ENCODE data around the gene MPRIP.

MPRIP gene

DNA sequence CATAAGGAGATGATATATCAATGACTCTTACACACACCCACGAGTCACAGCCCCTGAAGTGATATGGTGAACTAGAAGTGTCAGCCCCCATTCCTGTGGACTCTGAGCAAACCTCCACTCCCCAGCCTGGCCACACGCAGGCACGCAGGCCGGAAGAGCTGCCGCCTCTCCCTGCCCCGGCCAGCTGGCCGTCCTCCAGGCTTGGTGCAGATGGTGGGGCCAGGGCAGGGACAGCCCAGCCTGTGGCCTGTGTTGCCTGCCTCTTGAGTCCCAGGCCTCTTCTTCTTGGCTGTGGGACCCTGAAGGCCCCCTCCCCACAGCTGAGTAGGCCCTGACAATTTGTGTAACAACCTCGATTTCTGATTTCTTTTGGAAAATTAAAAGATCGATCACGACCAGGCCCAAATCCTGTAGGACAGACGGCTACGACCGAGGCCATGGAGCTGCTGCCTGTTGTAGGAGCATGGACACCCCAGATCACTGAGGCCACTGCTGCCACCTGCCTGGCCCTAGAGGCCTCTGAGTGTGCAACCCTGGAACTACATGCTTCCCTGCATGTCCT is 10.0 kb upstream of the MPRIP start:
- no peak for DNase-seq

DNA sequence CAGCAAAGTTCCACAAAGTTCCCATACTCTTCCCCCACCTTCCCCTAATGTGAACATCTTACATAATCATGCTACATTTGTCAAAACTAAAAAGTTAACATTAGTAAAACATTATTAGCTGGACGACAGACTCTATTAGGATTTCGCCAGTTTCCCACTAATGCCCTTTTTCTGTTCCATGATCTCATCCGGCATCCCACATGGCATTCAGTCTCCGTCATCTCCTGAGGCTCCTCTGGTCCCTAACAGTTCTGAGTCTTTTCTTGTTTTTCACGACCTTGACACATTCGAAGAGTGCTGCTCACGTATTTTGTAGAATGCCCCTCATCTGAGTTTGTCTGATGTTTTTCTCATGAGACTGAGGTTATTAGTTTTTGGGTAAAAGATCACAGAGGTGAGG is 8.8 kb upstream of the MPRIP start:
- no peak for DNase-seq

DNA sequence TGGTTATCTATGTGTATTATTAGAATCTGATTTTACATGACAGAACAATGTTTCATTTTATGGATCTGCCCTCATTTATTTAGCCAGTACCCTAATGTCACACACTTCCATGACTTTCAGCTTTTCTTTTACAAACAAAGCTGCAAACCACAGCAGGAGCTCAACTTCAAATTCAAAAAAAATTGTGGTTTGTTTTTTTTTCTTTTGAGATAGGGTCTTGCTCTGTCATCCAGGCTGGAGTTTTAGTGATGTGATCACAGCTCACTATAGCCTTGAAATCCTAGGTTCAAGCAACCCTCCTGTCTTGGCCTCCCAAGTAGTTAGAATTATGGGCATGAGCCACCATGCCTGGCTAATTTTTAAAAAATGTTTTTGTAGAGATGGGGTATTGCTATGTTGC is 8.2 kb upstream of the MPRIP start:
- no peak for DNase-seq

DNA sequence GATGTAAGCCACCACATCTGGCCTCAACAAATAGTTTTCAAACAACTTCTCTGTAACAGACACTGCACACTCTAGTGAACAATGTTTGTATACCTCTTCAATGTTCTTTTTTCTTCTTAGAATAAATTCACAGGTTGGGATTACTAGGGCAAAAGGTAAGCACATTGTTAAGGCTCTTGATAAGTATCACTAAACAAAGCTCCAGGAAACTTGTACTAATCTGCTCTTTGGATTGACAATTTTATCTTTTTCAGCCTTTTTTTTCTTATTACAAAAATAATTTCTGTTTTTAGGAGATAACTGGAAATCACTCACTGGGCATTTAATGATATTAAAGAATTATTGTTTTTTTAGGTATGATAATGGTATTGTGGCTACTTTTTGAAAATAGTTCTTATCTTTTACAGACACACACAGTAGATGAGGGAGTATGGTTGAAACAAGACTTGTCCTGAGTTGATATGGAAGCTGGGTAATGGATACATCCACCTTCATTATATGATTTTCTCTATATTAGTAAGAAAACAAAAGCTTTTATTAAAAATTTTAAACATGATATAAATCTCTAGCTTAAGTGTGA is 7.7 kb upstream of the MPRIP start:
- no peak for DNase-seq

DNA sequence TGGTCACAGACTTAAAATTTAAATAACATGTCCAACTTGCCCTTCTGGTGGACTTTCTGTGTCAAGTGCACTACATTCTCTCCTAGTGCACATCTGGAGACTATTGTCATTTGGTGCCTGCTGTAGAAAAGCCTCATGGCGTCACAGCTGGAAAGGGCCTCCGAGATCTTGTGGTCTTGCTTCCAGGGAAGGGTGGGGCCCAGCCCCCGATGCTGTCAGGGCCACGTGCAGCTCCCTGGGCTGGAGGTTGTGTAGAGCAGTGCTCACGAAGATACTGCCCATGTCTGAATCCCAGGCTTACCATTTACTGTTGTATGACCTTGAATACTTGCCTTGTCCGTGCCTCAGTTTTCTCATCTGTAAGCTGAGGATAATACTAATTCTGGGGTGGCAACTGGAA is 6.8 kb upstream of the MPRIP start:
- DNase-seq = no peak

DNA sequence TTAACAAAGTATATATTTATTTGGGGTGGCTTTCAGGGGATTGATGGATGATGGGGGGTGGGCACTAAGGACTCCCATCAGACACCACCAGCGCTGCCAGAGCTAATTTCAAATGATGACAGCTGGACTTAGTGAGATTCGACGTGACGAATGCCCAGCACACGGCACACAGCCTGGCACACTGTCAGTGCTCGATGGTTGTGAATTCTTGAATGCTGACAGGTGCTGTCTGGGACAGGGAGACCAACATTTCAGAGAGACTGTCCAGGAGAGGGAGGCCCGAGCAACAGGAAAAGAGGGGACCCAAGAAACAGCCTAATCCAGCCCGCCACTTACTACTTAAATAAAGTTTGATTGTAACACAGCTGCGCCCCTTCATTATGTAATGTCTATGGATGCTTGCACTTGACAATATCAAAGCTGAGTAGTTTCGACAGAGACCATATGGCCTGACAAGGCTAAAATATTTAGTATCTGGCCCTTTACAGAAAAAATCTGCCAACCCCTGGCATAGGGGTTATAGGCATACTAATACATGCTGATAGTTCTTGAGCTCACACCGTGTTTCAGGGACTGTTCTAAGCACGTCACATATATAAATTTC is 6.2 kb upstream of the MPRIP start:
- no peak for DNase-seq

DNA sequence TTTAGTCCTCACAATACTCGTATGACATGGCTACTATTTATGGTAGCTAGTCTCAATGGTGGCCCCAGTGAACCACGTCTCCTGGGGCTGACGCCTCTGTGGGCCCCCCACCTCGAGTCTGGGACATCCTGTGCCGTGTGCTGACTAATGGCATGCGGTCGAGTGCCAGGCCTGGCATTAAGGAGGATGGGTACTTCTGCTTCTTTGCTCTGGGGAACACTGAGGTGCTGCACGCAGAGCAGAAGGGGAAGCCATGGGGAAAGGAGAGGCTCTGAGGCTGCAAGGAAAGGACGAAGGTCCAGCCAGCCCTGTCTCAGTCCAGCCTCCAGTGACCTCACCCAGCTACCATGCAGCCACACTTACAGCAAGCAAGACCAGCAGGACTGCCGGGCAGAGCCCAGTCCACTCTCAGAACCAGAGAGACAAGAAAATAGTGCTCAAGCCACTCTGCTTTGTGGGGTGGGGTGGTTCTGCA is 5.7 kb upstream of the MPRIP start:
- no peak for DNase-seq

DNA sequence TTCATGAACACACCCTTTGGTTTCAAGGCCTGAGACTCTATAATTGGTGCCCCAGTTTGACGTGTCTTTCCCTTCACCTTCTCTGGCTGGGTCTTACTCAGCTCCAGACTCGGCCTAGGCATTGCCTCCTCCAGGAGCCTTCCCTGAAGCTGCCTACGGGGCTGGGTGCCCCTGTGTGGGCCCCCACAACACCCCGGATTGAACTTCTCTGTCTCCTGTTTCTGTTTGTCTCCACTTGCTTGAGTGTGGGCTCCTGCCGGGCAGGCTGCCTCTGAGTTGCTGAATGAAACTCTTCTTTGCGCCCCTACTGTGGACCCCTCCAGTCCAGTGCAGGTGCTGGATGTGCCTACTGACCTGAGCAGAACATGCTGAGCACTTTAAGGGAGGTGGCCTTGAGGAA is 2.3 kb upstream of the MPRIP start:
- no peak for DNase-seq

DNA sequence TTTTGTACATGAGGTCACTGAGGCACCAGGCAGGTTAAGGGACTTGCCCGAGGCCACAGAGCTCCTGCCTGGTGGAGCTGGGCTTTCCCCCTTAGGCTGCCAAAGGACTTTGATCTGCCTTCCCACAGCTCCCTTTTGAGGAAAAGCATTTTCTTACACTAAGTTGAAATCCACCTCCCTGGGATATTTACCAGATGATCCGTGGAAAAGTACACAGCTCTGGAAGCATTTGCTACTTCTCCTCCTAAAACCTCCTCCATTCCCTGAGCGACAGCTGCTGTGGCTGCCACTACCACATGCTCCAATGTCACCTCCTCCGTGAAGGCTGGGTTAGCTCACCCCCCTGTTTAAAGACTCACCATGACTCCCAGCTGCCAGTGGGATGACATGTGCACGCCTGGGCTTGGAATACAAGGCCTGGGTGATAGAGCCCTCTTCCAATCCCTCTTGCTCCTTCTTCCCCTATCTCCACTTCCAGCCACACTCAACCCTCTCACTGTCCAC is 1.2 kb upstream of the MPRIP start:
- DNase-seq = no peak

DNA sequence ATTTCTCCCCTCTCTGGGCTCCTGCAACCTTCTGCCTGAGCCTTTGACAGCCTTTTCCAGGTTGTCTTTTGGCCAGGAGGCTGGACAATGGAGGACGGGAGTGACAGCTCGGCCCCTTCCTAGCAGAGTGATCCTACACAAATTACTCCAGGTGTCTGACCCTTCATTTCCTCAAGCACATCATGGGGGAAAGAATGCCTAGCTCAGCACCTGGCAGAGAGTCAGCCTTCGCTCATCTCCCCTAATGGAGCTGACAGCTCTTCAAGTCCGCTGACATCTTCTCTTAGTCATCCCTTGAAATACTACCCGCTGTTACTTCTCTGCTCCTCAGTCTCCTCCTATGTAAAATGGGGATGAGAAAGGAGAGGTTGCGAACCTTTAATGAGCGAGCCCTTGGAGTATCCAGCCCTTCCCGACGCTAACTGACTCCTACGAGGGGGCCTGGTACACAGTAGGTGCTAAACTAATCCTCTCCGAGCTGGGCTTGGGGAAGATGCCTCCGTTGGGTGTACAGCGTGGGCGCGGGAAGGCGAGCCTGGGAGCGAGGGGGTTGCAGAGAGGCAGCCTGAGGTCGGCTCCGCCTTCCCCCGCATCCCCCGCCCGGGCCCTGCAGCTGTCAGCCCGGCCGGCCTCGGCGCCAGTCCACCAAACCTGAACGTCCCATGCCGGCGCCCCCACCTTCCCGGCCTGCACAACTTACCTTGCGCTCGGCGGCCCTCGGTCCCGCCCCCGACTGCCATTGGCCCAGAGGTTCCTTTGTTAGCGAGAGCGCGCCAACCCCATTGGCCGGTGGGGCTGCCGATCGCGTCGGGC is 480 bp upstream of the MPRIP start:
- peak; percentile 99 for DNase-seq

DNA sequence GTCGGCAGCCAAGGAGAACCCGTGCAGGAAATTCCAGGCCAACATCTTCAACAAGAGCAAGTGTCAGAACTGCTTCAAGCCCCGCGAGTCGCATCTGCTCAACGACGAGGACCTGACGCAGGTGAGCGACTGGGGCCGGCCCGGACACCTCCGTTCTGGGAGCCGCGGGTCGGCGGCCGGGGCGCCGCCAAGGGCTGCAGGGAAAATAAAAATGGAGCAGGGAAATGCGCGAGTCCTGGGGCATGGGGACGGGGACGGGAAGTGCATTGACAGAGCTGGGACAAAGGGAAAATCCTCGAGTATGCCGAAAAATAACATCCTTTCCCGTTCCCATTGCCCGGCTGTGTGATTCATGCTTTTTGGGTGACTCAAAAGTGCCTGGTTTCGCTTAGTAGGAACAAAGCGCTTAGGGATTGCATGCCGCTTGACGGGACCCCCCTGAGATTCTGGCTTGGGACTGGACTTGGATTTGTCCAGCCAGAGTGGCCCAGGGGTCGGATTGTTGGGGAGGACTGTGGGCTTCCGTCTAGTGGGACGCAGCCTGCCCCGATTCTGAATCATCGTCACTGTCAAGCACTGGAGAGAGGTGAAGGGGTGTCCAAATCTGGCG is 699 bp downstream of the MPRIP start:
- DNase-seq = peak; percentile 22

DNA sequence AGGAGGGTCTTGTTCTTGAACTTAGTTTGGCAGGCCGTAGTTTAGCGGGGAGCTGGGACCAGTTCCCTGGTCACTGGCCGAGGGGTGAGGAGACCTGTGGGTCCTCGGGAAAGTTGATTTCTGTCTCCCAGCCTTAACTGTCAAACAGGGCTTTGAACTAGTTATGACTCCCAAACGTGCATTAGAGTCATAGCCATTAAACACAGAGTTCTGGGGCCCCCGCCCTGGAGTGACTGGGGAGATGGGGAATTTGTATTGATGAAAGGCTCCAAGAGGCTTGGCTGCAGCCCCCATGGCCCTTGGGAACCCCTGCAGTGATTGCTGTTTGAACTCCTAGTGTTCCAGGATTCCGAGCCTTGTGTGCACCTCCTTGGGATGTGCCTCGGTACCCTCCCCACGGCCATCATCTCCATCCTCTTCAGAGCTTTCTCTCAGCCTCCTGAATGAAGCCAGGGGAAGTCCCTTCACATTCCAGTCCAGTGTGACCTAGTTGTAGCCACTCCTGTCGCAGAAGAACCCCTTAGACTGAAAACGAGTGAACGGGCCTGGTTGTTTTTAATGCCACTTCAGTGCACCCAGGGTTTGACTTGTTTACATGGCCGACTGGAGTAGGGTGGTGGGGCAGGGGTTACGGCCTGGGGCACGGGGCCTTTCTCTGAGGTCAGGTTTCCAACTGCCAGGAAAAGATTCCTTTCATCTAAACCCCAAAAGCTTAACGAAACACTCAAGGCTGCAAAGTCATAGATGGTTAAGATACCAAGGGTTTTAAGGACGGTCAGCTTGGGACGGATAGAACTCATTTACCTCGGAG is 1.4 kb downstream of the MPRIP start:
- no peak for DNase-seq

DNA sequence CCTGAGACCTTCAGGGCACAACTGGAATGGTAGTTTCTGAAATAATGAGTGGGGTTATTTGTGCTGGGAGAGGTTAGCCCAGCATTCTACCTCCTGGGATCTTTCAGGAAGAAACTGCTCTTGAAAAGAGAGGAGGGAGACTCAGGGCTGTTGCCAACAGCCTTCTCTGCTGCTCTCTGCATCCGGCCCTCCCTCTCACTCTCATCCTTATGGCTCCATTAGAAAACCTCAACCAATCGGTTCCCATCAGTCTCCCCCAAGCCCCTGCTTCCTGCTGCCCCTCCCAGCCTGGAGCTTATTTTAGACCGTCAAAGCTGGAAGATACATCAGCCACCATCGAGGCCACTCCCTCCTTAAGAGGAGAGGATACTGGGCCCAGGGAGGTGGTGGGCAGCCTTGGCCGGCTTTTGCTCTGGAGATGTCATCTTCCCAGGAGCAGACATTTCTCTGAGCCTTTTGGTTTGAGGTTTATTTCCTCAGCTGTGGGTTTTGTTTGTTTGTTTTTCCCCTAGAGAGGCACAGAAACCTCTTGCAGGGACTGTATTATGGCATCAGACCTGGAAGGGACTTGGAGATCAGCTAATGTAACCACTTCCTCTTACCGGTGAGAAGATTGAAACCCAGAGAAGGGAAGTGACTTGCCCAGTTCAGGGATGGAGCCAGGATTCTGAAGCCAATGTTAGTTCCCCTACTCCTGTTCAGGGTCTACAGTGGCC is 2.7 kb downstream of the MPRIP start:
- DNase-seq = peak; percentile 36

DNA sequence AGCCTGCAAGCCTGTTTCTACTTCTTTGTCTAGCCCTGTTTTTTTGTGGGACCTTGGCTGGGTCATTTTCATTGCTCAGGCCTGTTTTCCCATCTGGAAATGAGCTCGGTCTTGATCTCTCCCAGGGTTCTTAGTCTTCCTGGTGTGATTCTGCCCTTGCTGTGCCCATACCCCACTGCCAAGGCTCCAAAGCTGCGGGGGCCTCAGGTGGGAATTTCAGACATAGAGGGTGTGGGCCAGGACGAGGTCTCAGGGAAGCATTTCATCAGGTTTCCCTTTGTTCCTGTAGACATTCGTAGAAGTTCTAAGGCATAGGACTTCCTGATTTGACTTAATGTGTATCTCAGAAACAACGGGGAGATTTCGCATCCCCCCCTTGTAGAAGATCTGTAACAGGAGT is 5.8 kb downstream of the MPRIP start:
- no peak for DNase-seq

DNA sequence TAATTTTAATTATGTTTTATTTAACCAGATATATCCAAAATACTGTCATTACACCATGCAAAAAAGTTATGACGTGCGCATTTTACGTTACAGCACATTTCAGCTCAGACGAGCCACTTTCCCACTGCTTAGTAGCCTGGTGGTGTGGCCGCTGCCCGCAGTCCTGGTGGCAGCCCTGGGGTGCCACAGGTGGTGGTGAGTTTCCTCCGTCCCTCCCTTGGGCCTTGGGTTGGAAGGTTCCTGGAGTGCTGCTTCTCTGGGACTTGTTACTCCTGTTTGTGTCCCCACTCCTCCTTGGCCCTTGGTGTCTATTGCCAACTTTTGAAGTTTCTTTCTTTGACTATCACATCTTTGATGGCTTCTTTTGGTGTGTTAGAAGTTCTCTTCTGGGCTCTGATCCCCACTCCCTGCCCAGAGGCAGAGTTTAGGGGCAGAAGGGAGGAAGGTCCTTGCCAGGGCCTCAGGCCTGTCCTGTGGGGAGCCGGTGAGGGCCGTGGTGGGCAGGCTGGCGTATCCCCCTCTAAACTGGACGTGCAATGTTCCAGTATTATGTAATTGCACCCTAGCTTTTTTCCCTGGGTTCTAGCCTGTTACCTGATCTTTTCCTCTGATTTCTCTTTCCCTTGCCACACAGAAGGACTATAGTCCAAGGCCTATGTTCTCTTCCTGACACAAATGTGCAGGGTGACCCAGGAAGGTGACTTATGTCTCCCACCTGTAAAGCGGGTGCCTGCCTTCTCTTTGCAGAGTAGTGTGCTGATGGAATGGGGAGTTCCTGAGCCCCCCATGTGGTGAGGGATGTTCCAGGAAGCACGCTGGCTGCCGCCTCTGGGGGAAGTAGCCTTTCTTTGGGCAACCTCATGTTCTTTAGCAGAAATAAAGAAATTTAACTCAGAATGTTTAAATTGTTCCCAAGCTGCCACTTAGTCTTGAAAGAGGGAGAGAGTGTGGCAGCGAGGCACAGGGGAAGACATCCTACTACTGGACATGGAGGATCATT is 8.4 kb downstream of the MPRIP start:
- DNase-seq = no peak

DNA sequence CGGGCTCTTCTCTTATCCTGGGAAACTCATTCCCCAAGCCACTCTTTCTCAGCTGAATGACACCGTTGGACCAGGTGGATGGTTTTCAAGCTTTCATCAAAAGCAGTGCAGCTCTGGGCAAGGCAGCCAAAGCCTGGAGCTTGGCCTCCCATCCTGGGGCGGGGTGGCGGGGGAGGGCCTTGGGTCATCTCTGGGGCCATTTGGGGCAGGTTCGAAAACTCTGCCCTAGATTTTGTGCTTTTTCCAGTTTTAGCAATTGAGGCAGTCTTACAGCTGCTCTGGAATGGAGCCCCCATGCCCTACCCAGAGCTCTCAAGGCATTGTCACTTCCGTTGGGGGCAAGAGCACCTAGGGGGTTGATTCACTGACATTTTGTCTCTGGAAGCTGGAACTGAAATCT is 9.1 kb downstream of the MPRIP start:
- DNase-seq = no peak

DNA sequence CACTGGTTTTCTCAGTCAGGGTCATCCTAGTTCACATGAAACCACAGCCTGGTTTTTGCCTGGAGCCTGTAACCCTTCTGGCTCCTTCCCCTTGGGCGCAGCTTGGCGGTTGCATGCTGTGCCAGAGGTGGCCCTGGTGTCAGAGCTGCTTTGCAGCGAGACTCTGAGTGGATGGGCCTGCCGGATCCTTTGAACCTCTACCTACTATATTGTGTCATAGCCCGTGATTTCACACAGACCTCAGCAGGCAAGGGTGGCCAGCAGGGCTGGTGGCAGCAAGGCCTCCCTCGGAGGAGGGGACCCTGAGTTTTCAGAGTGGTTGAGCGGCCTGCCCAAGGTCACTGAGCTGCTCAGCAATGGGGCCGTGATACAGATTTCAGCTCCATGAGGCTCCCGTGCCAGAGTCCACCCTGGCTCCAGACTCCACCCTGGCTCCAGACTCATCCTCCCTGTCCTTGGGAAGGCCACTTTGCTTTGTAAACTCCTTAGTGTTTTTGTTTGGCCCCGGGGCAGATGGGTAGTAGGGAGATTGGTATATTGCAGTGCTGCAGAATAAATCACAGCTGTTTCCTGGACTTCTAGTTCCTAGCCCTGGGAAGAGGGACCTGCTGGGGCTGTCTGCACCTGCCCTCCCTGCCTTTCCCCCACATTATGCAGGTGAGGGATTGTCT is 9.7 kb downstream of the MPRIP start:
- no peak for DNase-seq

DNA sequence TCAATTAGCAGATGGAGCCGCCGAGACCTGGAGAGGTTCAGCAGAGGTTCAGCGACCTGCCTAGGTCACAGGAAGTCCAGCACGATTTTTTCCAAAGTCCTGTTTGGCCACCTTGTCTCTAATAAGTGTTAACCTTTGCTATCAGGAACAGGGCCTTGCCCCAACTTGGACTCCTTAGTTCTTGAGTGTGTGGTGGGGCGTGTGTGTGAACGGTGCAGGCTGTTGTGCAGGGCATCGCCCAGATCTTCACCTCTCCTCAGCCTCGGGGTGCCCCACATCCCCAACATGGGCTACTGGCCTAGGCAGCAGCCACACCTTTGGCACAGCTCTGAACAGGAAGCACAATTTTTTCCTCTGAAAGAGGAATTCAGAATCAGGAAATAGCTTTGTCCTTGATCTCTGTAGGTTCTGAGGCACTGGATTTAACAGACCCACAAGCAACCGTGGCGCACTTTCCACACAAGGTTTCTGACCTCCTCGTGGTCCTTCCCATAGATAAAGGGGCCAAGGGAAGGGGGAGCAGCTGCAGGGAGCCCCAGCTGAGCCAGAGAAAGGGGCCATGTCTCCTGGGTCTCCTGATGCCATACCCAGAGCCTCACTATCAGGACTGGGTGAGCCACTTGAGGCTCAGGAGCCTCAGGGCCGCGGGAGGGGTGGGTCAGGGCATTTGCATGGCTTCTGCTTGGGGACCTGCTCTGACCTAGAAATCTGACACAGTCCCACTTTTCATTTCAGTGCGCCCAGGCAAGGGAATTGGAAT is 10.4 kb downstream of the MPRIP start:
- DNase-seq = no peak
